Fibroblast of gingiva (primary cell): ENCODE results near the gene RBBP8.
"Not testable (repeated sequence)": the region's sequence is repeated elsewhere in the genome, so short reads cannot be mapped to it uniquely, and the experiment has no call there.

Experiments used
- DNase-seq: peaks from one replicate; pipeline ENCODE4 v3.0.0-alpha.2; 2011; ENCODE audit warnings: low read depth

Gene RBBP8

DNA sequence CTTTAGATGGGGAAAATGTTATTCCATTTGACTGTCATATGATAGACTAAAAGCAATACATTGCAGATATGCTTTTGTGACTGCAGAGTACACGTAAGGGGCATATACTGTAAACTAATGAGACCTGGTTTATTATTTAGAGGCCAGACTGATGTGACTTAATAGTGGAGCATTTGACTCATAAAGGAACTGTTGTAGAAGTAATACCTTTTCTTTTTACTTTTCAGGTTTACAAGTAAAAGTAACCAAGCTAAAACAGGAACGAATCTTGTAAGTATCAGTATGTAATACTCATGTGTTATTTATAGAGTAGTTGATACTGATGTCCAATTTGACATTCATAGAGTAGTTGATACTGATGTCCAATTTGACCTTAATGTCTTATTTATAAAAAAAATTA is 13.1 kb downstream of the RBBP8 start:
- no peak for DNase-seq

DNA sequence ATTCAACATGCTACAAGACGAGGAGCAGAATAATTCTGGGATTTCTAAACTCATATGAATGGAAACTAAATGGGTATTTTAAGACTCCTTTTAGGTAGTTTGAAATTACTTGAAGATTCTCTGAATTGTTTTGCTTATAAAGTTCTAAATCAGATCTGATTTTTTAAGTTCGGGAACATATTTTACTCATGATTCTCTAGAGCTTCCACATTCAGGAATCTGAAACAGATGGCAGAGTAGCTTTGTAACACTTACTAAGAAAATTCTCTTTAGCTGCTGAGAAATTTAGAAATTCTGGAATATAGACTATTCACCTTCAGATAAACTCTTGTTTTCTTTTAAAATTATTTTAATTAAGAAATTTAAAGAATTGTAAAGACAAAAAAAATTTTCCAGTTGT is 13.7 kb downstream of the RBBP8 start:
- DNase-seq, result peak; percentile 36

DNA sequence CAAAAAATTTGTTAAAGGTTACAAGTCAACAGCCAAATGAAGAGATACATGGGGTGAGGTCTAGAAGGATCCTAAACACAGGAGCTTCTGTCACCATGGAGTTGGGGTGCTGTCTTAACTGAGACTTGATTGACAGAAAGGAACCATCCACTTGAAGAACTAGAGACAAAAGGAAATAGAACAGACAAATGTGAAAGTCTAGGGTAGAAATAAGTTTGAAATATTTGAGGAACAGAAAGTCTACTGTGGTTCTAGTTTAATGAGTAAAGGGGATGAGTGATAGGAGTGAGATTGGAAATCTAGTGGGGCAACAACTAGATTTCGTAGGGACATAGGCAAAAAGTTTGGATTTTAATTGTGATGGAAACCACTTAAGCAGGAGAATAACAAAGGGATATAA is 18.7 kb downstream of the RBBP8 start:
- DNase-seq, result no peak

DNA sequence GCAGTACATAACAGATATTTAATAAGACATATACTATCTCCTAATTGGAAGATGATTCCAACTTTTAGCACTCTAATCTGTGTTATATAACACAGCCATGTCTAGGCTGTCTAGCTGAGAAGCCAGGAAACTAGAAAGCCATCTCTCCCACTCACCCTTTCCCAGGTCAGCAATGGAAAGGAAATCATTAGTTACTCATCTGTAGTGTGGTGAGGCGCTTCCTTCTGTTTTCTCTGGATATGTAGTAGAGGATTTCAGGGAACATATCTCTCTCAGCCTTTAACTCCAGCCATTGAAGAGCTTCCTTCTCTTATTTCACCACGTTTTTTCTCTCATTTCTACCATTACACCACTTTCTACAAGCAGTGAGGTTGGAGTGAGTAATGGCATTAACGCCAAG is 19.4 kb downstream of the RBBP8 start:
- DNase-seq, result no peak

DNA sequence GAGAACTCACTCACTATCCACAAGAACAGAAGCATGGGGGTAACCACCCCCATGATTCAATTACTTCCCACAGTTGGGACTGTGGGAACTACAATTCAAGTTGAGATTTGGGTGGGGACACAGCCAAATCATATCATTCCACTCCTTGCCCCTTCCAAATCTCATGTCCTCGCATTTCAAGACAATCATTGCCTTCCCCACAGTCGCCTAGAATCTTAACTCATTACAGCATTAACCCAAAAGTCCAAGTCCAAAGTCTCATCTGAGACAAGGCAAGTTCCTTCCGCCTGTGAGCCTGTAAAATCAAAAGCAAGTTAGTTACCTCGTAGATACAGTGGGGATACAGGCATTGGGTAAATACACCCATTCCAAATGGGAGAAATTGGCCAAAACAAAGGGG is 20.9 kb downstream of the RBBP8 start:
- DNase-seq, result not testable (repeated sequence)

DNA sequence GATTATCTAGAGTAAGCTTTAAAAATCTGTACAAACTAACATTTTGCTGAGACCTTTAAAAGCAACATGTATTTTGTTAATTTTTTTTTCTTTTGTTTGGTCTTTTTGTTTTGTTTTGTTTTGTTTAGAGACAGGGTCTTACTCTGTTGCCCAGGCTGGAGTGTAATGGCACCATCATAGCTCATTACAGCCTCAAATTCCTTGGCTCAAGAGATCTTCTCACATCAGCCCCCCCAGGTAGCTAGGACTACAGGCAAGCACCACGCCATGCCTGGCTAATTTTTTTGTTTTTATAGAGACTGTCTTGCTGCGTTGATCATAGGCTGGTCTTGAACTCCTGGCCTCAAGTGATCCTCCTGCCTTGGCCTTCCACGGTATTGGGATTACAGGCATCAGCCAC is 23.1 kb downstream of the RBBP8 start:
- no peak for DNase-seq

DNA sequence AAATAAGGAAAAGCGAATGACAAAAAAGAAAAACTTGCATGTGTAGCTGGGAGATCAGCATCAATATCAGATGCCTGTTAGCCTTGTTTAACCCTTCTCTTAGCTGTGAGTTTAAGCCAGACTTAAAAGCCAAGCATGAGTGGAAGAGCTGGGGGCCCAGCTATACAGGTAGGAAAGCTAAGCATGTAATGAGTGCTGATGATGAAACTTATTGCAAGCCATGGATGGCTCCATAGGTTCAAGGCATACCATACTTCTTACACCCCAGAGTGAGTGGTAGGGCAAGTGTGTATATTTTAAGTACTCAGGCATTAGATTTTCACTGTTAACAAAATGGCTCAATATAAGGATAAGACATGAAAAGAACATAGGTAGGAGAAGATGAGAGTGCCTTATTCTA is 28.0 kb downstream of the RBBP8 start:
- DNase-seq, result no peak

DNA sequence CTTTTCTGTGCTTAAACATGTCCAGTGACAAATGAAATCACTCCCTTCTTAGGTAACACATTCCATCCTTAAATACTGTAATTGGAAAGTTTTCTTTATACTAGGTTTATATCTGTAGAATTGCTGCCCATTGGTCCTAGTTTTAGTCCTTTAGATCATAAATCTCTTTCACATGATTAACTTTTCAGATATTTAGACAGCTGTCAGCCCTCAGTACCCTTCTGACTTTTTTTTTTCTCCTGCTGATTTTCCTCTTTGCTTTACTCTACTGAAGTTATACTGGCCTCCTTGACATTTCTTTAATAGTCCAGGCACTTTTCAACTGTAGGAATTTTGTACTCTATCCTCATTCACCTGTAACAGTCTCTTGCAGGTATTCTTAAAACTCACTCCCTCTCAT is 28.9 kb downstream of the RBBP8 start:
- DNase-seq, result no peak

DNA sequence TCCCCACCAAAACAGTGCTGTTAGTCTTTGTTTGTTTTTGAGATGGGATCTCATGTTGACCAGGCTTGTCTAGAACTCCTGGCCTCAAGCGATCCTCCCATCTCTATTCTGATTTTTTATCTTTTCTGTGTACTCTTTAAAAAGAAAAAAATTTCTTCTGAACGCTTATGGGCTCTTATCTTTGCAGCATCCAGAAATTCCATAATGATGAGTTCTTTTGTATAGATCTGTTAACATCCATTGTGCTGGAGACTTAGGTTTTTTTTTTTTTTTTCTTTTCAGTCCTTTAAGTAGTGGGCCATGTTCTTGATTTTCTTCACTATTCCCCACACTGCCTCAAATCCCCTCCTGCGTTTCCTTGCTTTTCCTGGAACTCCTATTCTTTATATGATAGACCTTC is 31.0 kb downstream of the RBBP8 start:
- DNase-seq, result no peak

DNA sequence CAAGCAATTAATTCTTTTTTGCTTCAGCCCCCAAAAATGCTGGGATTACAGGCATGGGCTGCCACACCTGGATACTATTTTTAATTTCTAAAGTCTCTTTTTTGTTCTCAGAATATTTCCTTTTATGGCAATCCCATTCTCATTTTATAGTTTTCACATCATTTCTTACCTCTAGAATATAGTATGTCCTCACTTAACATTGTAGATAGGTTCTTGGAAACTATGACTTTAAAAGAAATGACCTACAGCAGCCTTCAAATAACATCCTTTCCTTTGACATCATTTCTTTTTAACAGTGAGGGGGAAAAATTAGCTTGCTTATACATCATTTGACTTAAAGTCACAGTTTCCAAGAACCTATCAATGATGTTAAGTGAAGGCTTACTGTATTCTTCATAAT is 31.6 kb downstream of the RBBP8 start:
- no peak for DNase-seq

DNA sequence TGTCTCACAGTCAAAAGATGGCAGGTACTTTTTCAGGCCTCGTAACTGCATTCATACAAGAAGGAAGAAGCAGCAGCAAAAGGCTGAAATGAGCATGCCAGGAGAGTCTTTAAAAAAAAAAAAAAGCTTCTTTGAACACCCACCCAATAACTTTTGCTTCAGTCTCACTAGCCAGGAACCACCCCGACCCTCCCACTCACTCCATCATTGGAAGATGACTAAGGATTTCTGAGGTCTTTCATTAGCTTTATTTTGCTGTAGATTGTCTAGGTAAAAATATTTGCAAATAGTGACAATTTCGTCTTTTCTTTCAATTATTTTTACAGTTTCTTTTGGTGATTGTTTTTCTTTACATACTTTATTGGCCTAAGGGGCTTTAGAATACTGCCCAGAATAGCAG is 37.9 kb downstream of the RBBP8 start:
- no peak for DNase-seq

DNA sequence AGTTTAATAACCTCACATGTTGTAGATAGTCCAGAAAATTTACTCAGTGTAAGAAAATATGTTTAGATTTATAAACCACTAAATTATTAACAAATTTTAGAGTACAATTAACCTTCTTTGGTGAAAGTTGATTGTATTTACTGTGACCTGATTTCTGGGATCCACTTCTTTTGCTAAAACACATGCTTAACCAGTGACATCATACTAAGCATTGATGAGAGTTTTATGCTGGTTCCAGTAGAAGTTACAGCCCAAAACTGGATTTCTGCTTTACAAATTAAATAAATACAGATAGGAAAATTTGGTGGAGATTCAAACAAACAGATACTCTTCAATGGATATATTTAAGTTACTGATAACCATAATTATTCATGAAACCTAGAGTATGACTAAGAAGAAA is 40.9 kb downstream of the RBBP8 start:
- DNase-seq, result no peak

DNA sequence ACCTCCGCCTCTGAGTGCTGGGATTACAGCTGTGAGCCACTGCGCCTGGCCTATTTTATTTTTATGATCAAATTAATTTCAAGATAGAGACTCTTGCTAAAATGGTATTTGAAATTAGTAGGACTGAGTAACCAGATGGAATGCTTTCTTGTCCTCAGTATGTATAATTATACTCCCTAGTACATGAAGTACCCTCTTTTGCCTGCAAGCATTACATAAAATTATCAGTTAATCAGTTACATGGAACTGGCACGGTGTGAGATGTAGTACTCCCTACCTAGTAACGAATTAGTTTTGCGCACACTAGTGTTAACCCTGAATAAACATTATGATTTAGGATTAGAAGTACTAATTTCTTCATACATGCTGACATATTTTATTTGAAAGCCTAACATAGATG is 41.6 kb downstream of the RBBP8 start:
- no peak for DNase-seq

DNA sequence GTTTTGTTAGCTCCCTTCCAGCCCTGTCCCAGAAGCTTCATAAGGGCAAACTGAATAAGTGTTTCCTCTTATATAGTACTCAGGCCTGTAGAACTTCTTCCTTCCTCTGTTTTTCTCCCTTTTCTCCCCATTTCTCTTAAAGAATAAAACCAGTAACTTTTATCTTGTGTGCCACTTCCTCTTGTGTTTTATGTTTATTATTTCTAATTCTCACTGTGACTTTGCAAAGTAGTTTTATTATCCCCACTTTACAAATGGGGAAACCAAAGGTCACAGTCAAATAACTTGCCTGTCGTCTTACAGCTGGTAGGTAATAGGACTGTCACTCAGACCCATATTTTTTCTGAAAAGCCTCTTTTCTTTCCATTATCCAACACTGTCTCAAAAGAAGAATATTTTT is 42.4 kb downstream of the RBBP8 start:
- no peak for DNase-seq

DNA sequence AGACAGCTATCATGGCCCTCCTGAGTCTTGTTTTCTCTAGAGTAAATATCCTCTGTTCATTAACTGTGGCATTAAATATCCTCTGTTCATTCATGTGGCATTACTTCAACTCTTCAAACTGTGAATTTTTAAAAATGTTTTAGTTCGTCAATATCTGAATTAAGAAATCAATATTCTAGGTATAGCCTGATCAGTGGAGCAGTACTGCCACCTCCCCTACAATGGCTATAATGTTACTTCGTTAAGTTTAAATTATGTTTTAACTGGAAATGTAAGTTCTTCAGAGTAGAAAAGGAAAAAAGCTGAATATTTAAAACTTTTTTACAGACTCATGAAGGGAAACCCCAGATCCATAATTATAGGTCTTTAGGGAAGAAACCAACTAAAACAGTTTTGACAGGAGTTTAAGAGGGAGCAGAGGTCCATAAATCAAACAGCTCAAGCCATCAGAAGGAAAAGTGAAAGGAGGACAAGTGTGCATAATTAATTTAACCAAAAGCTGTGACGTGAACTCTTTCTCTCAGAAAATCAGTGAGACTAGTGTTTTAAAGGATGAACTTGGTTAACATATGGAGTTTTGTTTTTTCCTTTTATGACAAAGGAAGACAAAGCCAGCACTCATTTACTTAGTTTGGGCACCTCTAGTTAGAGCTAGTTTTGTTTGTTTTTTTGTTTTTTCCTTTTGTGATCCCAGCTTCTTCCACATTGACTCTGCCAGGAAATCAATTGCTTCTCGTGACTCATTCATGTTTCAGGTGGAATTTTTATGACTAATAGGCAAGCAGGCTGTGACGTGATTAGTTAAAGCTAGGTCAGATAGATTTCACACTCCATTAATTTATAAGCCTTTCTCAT is 44.9 kb downstream of the RBBP8 start:
- DNase-seq, result peak; percentile 65

DNA sequence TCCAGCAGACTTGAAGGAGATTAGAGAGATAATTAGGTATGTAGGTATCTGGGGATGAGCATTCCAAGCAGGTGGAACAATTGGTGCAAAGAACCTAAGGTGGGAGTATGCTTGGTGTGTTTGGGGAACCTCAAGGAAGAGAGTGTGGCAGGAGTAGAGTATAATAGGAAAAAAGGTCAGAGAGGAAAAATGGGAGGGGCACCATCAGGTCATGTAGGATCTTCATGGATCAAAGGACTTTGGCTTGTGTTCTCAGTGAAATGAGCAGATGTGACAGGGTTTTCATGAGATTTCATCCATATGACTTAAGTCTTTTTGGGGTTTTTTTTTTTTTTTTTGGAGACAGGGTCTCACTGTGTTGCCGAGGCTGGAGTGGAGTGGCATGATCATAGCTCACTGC is 47.3 kb downstream of the RBBP8 start:
- no peak for DNase-seq

DNA sequence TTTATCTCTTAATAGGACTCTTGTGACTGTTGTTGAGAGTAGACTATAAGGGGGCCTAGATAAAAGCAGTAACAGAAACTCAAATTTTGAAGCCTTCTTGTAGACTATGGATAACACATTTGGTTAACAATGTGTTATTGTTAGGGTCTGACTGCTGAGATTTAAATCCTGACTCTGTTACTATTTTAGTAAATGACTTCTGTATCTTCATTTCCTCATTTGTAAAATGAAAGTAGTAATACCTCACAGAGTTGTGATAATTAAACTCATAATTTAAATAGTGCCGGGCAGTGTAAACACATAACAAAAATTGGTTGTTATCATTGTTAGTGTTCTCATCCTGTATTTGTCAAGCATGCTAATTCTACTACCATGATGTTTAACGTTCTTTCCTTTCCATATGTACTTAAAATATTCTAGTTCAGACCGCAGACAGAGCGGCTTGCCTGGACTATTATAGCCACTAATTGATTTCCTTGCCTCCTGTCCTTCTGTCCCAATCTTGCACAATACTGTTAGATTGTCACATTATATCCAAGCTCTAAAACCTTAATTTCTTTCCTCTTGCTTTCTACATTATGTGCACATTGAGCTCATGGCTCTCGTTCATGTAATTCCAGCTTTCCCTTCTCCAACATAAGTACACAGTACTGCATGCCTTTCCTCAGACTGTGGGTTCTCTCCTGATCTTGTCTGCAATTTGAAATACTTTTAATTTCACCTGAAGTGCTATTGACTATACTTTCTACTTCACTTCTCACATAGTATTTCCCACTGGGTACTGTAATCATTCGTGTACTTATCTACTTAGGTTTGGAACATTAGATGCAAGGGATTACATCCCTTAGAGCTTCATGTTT is 48.4 kb downstream of the RBBP8 start:
- DNase-seq, result no peak

DNA sequence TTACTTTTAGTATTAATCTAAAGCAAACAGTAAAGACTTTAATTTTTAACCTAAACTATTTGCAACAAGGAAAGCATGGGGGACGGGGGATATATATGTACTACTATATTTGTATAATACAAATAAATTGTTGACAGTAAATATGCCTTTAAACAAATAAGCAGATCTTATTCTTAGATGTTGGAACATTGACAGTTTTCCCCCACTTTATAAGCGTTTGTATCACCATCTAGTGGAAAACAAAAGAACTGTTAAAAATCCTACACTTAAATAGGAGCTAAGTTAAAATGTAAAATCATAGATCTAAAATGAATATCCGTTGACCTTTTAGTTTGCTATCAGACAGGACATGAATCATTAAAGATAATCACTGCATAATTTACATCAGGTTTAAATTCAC is 50.0 kb downstream of the RBBP8 start:
- DNase-seq, result peak; percentile 51

DNA sequence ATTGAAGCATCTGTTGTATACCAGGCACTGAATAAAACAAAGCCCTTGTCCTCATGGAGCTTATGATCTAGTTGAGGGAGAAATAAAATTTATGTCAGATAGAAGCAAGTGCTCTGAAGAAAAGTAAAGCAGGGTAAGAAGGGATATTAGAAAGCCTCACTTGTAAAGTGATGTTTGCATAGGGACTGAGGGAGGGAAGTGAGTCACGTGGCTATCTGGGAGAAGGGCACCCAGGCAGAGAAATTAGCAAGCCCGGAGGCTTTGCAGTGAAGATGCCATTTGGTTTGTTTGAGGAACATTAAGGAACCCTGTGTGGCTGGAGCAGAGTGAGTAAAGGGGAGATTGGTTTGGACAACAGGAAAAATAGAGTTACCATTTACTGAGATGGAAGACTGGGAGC is 52.1 kb downstream of the RBBP8 start:
- DNase-seq, result no peak

DNA sequence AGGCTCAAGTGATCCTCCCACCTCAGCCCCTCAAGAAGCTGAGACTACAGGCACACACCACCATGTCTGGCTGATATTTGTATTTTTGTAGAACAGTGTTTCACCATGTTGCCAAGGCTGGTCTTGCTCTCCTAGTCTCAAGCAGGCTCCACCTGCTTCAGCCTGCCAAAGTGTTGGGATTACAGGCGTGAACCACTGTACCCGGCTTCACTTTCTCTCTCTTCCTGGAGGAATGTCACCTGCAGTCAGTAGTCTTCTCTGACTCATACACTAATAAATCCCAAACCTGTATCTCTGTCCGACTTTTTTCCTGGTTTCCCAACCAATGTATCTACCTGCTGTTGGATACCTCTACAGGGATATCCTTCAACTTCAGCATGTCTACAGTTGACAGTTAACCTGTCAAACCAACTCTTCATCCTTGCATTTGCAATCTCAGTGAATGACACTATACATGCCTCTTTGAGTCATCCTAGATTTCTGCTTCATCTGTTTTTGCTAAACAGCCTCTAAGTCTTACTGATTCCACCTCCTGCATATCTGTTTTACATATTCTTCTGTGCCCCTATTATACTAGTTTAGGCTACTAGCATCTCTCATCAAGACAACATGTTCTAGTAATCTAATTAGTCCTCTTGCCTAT is 54.5 kb downstream of the RBBP8 start:
- DNase-seq, result no peak

DNA sequence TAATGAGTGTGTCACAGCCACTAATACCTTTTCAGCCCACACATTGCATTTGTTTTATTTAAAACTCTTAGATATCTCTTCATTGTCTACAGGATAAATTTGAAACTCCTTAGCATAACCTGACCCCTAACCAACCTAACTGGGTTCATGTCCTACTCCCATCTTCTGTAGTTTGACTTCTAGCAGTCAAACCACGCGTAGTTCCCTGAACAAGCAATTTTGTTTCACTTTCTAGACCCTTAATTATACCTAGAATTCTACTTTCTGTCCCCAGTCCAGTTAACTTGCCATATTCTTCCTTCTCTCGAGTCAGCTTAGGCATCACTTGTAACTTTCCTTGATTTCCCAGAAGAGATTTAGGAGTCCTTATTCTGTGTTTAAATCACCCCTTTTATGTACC is 55.1 kb downstream of the RBBP8 start:
- DNase-seq, result no peak

DNA sequence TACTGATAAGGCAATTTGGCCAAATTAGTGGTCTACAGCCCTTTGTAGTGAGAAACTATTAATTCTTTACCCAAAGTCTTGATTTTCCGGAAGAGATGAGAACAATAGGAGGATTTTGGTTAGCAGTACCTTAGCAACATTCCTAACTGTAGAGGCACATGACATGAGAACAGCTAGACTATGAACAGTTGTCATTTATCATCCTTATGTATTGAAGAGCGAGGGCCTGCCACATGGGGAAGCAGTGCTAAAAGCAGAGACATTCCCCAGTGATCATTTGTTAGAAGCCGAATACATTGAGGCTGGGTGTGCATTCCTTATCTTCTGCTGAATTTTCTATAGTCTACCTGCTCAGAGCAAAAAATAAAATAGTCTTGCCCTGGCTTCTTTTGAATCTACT is 65.2 kb downstream of the RBBP8 start:
- no peak for DNase-seq

DNA sequence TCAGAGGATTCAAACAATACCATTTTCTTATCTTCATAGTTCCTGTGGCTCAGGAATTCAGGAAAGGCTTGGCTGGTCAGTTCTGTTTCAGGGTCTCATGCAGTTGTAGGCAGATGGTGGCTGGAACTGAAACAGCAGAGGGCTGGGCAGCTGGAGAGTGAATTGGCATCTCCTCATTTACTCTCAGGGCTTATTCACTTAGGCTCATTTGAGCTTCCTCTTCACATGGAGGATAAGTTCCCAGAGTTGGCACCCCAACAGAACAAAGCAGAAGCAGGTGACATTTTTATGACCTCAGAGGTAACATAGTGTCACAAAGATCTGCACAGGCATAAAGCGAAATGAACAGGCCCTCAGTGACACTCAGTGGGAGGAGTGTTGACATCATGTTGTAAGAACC is 66.1 kb downstream of the RBBP8 start:
- DNase-seq, result no peak
